ENCODE measurements around the gene MYL12A.

Gene MYL12A

DNA sequence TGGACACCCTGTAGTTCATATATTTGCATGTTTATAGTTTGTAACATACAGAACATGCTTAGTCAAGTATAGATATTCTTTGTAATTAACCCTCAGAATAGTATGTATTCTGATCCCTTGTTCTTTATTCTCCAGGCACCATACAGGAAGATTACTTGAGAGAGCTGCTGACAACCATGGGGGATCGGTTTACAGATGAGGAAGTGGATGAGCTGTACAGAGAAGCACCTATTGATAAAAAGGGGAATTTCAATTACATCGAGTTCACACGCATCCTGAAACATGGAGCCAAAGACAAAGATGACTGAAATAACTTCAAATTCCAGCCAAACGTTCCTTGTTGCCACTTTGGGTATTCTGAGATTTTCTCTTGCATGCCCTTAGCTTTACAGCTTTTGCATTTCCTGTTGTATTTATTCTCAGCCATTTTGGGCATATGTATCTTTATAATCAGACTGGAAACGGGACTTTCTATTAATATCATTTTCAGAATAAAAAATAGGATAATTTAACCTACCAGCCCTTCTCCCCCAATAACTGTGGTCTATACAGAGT, 8.1 kb downstream of the MYL12A start:
- peaks cover 73% of the 10 kb centered on the region for H3K36me3 ChIP-seq (ENCODE audit: insufficient read depth, low read length)
- H3K9ac ChIP-seq (ENCODE audit: low read depth, low read length): no peak overlapping the region
- no peaks in the 10 kb centered on the region for H3K9me3 ChIP-seq (ENCODE audit: insufficient read depth, low read length, severe bottlenecking)
- TF ChIP-seq CTCF (IDR thresholded peaks at IDR 0.05; ENCODE audit: borderline replicate concordance, extremely low read depth, low read length, poor library complexity, severe bottlenecking) (no peak), EZH2 (IDR thresholded peaks at IDR 0.05; ENCODE audit: borderline replicate concordance, low read depth, low read length, severe bottlenecking) (no peak)
- no peak for DNase-seq
- H3K79me2 ChIP-seq (ENCODE audit: insufficient read depth, low read length): peaks cover 37% of the 10 kb centered on the region
- no peak overlapping the region for H3K4me2 ChIP-seq (ENCODE audit: insufficient read depth, low read length)
- H2AFZ ChIP-seq (ENCODE audit: low read depth, low read length): no peak overlapping the region
- H3K27me3 ChIP-seq (ENCODE audit: insufficient read depth, low read length, poor library complexity): no peaks in the 10 kb centered on the region
- H3K27ac ChIP-seq (ENCODE audit: low read length): no peak overlapping the region
- peaks cover 8% of the 10 kb centered on the region; the same call in 1 of the 2 replicates for H4K20me1 ChIP-seq (ENCODE audit: insufficient read depth, low read length)
- no peak for ATAC-seq (ENCODE audit: insufficient read depth, low read depth)
- no peak overlapping the region for H3K4me3 ChIP-seq (ENCODE audit: low read depth in 1 of 2, low read length in 2 of 2)
- peaks cover 23% of the 10 kb centered on the region for H3K4me1 ChIP-seq (ENCODE audit: insufficient read depth, low read length)

- H3K4me2 ChIP-seq (ENCODE audit: insufficient read depth, low read length): no peak overlapping the region
- H3K9ac ChIP-seq (ENCODE audit: low read depth, low read length): no peak overlapping the region
- H3K27ac ChIP-seq (ENCODE audit: low read length): no peak overlapping the region
- ATAC-seq (ENCODE audit: insufficient read depth, low read depth): no peak
- DNase-seq: no peak
- H4K20me1 ChIP-seq (ENCODE audit: insufficient read depth, low read length): peaks cover 6% of the 10 kb centered on the region; the same call in 1 of the 2 replicates
- peaks cover 65% of the 10 kb centered on the region for H3K36me3 ChIP-seq (ENCODE audit: insufficient read depth, low read length)
- H3K27me3 ChIP-seq (ENCODE audit: insufficient read depth, low read length, poor library complexity): no peaks in the 10 kb centered on the region
- no peaks in the 10 kb centered on the region for H3K9me3 ChIP-seq (ENCODE audit: insufficient read depth, low read length, severe bottlenecking)
- H3K4me1 ChIP-seq (ENCODE audit: insufficient read depth, low read length): peaks cover 19% of the 10 kb centered on the region
- no peak overlapping the region for H3K4me3 ChIP-seq (ENCODE audit: low read depth in 1 of 2, low read length in 2 of 2)
- no peak overlapping the region for H2AFZ ChIP-seq (ENCODE audit: low read depth, low read length)
- no peak for TF ChIP-seq CTCF (IDR thresholded peaks at IDR 0.05; ENCODE audit: borderline replicate concordance, extremely low read depth, low read length, poor library complexity, severe bottlenecking)
- TF ChIP-seq EZH2 (IDR thresholded peaks at IDR 0.05; ENCODE audit: borderline replicate concordance, low read depth, low read length, severe bottlenecking): no peak
- H3K79me2 ChIP-seq (ENCODE audit: insufficient read depth, low read length): peaks cover 37% of the 10 kb centered on the region
Measured at GRCh38 chr18:3256693-3257626, 9.4 kb downstream of the MYL12A start.

GRCh38 chr18:3257627-3258120, 10.1 kb downstream of the MYL12A start:
- Histone ChIP-seq H3K36me3 (ENCODE audit: insufficient read depth, low read length) (peaks cover 66% of the 10 kb centered on the region), H4K20me1 (ENCODE audit: insufficient read depth, low read length) (peaks cover 8% of the 10 kb centered on the region; the same call in 1 of the 2 replicates), H3K27me3 (ENCODE audit: insufficient read depth, low read length, poor library complexity) (no peaks in the 10 kb centered on the region), H2AFZ (ENCODE audit: low read depth, low read length) (no peak overlapping the region), H3K9ac (ENCODE audit: low read depth, low read length) (no peak overlapping the region), H3K27ac (ENCODE audit: low read length) (no peak overlapping the region), H3K4me3 (ENCODE audit: low read depth in 1 of 2, low read length in 2 of 2) (no peak overlapping the region), H3K4me1 (ENCODE audit: insufficient read depth, low read length) (peaks cover 19% of the 10 kb centered on the region), H3K9me3 (ENCODE audit: insufficient read depth, low read length, severe bottlenecking) (no peaks in the 10 kb centered on the region), H3K4me2 (ENCODE audit: insufficient read depth, low read length) (no peak overlapping the region), H3K79me2 (ENCODE audit: insufficient read depth, low read length) (peaks cover 37% of the 10 kb centered on the region)
- TF ChIP-seq EZH2 (IDR thresholded peaks at IDR 0.05; ENCODE audit: borderline replicate concordance, low read depth, low read length, severe bottlenecking): no peak
- TF ChIP-seq CTCF (IDR thresholded peaks at IDR 0.05; ENCODE audit: borderline replicate concordance, extremely low read depth, low read length, poor library complexity, severe bottlenecking): no peak
- ATAC-seq (ENCODE audit: insufficient read depth, low read depth): no peak
- no peak for DNase-seq
